Measurements from ENCODE around the gene MFSD8.
"Not testable (repeated sequence)": the region's sequence is repeated elsewhere in the genome, so short reads cannot be mapped to it uniquely, and the experiment has no call there.

Gene MFSD8

DNA sequence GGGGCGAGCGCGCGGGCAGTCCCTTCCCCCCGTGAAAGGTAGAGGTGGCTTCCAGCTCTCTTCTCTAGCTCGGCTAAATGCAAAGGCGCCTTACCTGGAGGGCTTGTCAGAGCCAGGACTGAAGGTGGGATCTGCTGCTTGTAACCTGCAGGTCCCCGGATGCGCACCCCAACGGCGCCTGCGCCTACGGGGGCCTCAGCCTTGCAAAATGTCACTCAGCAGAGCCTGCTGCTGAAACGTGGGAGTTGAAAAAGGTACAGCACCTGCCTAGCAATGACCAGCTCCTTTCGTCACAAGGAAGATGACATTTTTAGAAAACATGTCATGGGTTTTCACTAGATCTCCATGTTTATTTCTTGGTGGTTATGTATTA is 816 bp upstream of the MFSD8 start:
- peak; percentile 41 for ATAC-seq (ENCODE audit: low read depth)

DNA sequence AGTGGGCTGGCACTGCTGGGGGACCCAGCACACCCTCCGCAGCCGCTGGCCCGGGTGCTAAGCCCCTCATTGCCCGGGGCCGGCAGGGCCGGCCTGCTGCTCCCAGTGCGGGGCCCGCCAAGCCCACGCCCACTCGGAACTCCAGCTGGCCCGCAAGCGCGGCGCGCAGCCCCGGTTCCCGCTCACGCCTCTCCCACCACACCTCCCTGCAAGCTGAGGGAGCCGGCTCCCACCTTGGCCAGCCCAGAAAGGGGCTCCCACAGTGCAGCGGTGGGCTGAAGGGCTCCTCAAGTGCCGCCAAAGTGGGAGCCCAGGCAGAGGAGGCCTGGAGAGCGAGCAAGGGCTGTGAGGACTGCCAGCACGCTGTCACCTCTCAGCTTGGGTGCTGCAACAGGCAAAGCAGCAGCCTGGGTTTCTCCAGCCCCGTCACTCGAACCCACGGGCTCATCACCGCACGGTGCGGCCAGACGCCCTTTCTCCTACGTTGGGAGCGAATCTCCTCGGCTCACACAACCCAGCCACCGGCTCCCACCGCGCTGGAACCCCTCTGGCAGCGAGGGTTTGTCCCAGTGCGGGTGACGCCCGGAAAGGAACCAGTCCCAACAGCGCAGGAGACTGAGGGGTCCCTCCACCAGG is 429 bp downstream of the MFSD8 start:
- ATAC-seq (ENCODE audit: low read depth), result peak; percentile 24
- peak overlapping the region; percentile 91 for H3K4me3 ChIP-seq (ENCODE audit: severe bottlenecking)
- DNase-seq (ENCODE audit: low spot score); H3K4me1 ChIP-seq (ENCODE audit: insufficient read depth, poor library complexity, severe bottlenecking); H3K36me3 ChIP-seq (ENCODE audit: low read depth); H3K9me3 ChIP-seq (ENCODE audit: severe bottlenecking); H3K27me3 ChIP-seq (ENCODE audit: insufficient read depth, poor library complexity, severe bottlenecking): not testable (repeated sequence)
- H3K27ac ChIP-seq (ENCODE audit: poor library complexity, severe bottlenecking), result peak overlapping the region; percentile 81

More for the DNA sequence above, 816 bp upstream of the MFSD8 start:
- DNase-seq (ENCODE audit: low spot score), result peak; percentile 63
- Histone ChIP-seq H3K27ac (ENCODE audit: poor library complexity, severe bottlenecking) (peak overlapping the region; percentile 81), H3K4me1 (ENCODE audit: insufficient read depth, poor library complexity, severe bottlenecking) (no peaks in the 10 kb centered on the region), H3K36me3 (ENCODE audit: low read depth) (peaks cover 8% of the 10 kb centered on the region; the same call in 1 of the 2 replicates), H3K4me3 (ENCODE audit: severe bottlenecking) (peak overlapping the region; percentile 91), H3K27me3 (ENCODE audit: insufficient read depth, poor library complexity, severe bottlenecking) (no peaks in the 10 kb centered on the region), H3K9me3 (ENCODE audit: severe bottlenecking) (no peaks in the 10 kb centered on the region)
- TF ChIP-seq, protein P1, sequence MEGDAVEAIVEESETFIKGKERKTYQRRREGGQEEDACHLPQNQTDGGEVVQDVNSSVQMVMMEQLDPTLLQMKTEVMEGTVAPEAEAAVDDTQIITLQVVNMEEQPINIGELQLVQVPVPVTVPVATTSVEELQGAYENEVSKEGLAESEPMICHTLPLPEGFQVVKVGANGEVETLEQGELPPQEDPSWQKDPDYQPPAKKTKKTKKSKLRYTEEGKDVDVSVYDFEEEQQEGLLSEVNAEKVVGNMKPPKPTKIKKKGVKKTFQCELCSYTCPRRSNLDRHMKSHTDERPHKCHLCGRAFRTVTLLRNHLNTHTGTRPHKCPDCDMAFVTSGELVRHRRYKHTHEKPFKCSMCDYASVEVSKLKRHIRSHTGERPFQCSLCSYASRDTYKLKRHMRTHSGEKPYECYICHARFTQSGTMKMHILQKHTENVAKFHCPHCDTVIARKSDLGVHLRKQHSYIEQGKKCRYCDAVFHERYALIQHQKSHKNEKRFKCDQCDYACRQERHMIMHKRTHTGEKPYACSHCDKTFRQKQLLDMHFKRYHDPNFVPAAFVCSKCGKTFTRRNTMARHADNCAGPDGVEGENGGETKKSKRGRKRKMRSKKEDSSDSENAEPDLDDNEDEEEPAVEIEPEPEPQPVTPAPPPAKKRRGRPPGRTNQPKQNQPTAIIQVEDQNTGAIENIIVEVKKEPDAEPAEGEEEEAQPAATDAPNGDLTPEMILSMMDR (IDR thresholded peaks at IDR 0.05; ENCODE audit: poor library complexity, severe bottlenecking), result no peak

GRCh38 chr4:127963633-127964398 is 1.2 kb downstream of the MFSD8 start:
- not testable (repeated sequence) for DNase-seq (ENCODE audit: low spot score); H3K9me3 ChIP-seq (ENCODE audit: severe bottlenecking); ATAC-seq (ENCODE audit: low read depth); H3K27me3 ChIP-seq (ENCODE audit: insufficient read depth, poor library complexity, severe bottlenecking); H3K36me3 ChIP-seq (ENCODE audit: low read depth); H3K4me1 ChIP-seq (ENCODE audit: insufficient read depth, poor library complexity, severe bottlenecking)
- Histone ChIP-seq H3K27ac (ENCODE audit: poor library complexity, severe bottlenecking) (peak overlapping the region; percentile 81), H3K4me3 (ENCODE audit: severe bottlenecking) (peak overlapping the region; percentile 91)

DNA sequence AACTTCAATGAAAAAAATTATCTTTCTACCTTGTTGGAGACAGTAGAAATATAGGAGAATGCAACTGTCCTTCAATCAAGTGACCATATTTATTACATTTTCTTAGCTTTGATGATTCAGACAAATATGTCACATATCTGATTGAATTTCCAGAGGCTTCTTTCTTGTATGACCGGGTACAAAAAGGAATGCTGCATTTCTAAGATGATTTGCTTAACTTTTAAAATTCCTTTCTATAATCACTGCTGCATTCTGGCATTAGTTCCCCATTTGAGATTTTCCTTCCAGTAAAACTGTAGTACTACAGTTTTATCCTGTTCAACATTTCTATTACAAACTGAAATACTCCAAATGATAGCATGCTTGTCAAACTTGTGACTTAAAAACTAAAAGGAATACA is 5.2 kb downstream of the MFSD8 start:
- no peaks in the 10 kb centered on the region for H3K9me3 ChIP-seq (ENCODE audit: severe bottlenecking)
- ATAC-seq (ENCODE audit: low read depth), result no peak
- no peak for DNase-seq (ENCODE audit: low spot score)
- peaks cover 23% of the 10 kb centered on the region for H3K36me3 ChIP-seq (ENCODE audit: low read depth)
- H3K27me3 ChIP-seq (ENCODE audit: insufficient read depth, poor library complexity, severe bottlenecking), result no peaks in the 10 kb centered on the region
- H3K4me1 ChIP-seq (ENCODE audit: insufficient read depth, poor library complexity, severe bottlenecking), result no peaks in the 10 kb centered on the region
- TF ChIP-seq, protein P1 (IDR thresholded peaks at IDR 0.05; ENCODE audit: poor library complexity, severe bottlenecking), result no peak
- H3K4me3 ChIP-seq (ENCODE audit: severe bottlenecking), result no peak overlapping the region
- no peak overlapping the region for H3K27ac ChIP-seq (ENCODE audit: poor library complexity, severe bottlenecking)

- H3K9me3 ChIP-seq (ENCODE audit: severe bottlenecking), result no peaks in the 10 kb centered on the region
- ATAC-seq (ENCODE audit: low read depth) (no peak), DNase-seq (ENCODE audit: low spot score) (no peak)
- no peak overlapping the region for H3K27ac ChIP-seq (ENCODE audit: poor library complexity, severe bottlenecking)
- TF ChIP-seq, protein P1 (IDR thresholded peaks at IDR 0.05; ENCODE audit: poor library complexity, severe bottlenecking), result no peak
- H3K4me3 ChIP-seq (ENCODE audit: severe bottlenecking), result no peak overlapping the region
- no peaks in the 10 kb centered on the region for H3K27me3 ChIP-seq (ENCODE audit: insufficient read depth, poor library complexity, severe bottlenecking)
- no peaks in the 10 kb centered on the region for H3K4me1 ChIP-seq (ENCODE audit: insufficient read depth, poor library complexity, severe bottlenecking)
- peaks cover 26% of the 10 kb centered on the region for H3K36me3 ChIP-seq (ENCODE audit: low read depth)
Measured at GRCh38 chr4:127957105-127957504, 7.9 kb downstream of the MFSD8 start.
